SK-N-SH (cell line): Measurements from ENCODE around the gene SLC35D3. TPM values are rescaled to one million over a fixed set of nuclear protein-coding genes. Genes with fewer than 3 reads are reported as not detected.
A peak's percentile ranks its signal among the peaks of the same experiment; 100 is the strongest.
"Not testable (repeated sequence)": the region's sequence is repeated elsewhere in the genome, so short reads cannot be mapped to it uniquely, and the experiment has no call there.

Experiments used
- CTCF ChIA-PET: fragments of 300-600, 350-600 bp; formaldehyde crosslinking; extraction: SDS; loops from one replicate; lab custom pipeline; 2021; lab: Yijun Ruan, JAX
- POLR2A ChIA-PET: fragments of 350-600 bp; sonication (Branson Sonifier 250); formaldehyde crosslinking; extraction: SDS; loops from one replicate; lab custom pipeline; 2020; ENCODE audit warnings: antibody characterized with exemption, inconsistent platforms; lab: Yijun Ruan, JAX
- DNase-seq: peaks from one replicate; pipeline ENCODE4 v3.0.0; 2012
- H2AFZ ChIP-seq: fragments of 200-600 bp; sonication (generic); 2 replicates; pipeline ENCODE4 v1.8.1; 2016; ENCODE audit warnings: antibody characterized with exemption, mild to moderate bottlenecking, low read depth
- H3F3A ChIP-seq: fragments of 200-600 bp; sonication (generic); replicated peaks from 2 replicates; pipeline ENCODE3; 2016; ENCODE audit warnings: antibody characterized with exemption, mild to moderate bottlenecking; ENCODE audit not compliant: insufficient read depth
- H3K27ac ChIP-seq, 2 experiments: fragments of 200-500 bp in 1 of 2; fragments of 200-600 bp in 1 of 2; sonication (Bioruptor generic) in 1 of 2; sonication (generic), shearing (Covaris generic) in 1 of 2; 2 replicates each; pipeline versions ENCODE4 v1.5.1 to v1.6.1; 2014 to 2016; ENCODE audit warnings: low read depth in 2 of 2, inconsistent platforms in 1 of 2, low read length in 1 of 2, mild to moderate bottlenecking in 1 of 2, mixed read lengths in 1 of 2
- H3K27me3 ChIP-seq: fragments of 200-600 bp; sonication (generic), shearing (Covaris generic); 2 replicates; pipeline ENCODE4 v1.6.1; 2016; ENCODE audit warnings: mixed run types; ENCODE audit not compliant: insufficient read depth
- H3K36me3 ChIP-seq, 2 experiments: fragments of 200-500 bp in 1 of 2; fragments of 200-600 bp in 1 of 2; sonication (Bioruptor generic) in 1 of 2; sonication (generic) in 1 of 2; replicated peaks in 1 of 2; 2 replicates each; pipeline versions ENCODE3 to v1.5.1; 2014 to 2016; ENCODE audit warnings: low read length in 1 of 2, mild to moderate bottlenecking in 1 of 2; ENCODE audit not compliant: insufficient read depth in 2 of 2, control insufficient read depth in 1 of 2
- H3K4me1 ChIP-seq, 2 experiments: fragments of 200-500 bp in 1 of 2; fragments of 200-600 bp in 1 of 2; sonication (Bioruptor generic) in 1 of 2; sonication (generic), shearing (Covaris generic) in 1 of 2; 2 replicates each; pipeline versions ENCODE4 v1.5.1 to v1.6.1; 2014 to 2016; ENCODE audit warnings: low read depth in 1 of 2, low read length in 1 of 2, mixed run types in 1 of 2; ENCODE audit not compliant: insufficient read depth in 2 of 2, control insufficient read depth in 1 of 2
- H3K4me2 ChIP-seq: fragments of 200-600 bp; sonication (generic), shearing (Covaris generic); 2 replicates; pipeline ENCODE4 v1.6.1; 2017; ENCODE audit warnings: mixed run types
- H3K4me3 ChIP-seq, 2 experiments: fragments of 200-500 bp in 1 of 2; fragments of 200-600 bp in 1 of 2; sonication (Bioruptor generic) in 1 of 2; sonication (generic), shearing (Covaris generic) in 1 of 2; 2 replicates each; pipeline versions ENCODE4 v1.5.1 to v1.8.1; 2014 to 2016; ENCODE audit warnings: low read depth in 2 of 2, inconsistent platforms in 1 of 2, low read length in 1 of 2, mild to moderate bottlenecking in 1 of 2, mixed read lengths in 1 of 2, moderate library complexity in 1 of 2
- H3K79me2 ChIP-seq: fragments of 200-600 bp; sonication (generic); 2 replicates; pipeline ENCODE4 v1.8.1; 2017; ENCODE audit warnings: mild to moderate bottlenecking; ENCODE audit not compliant: insufficient read depth
- H3K9ac ChIP-seq: fragments of 200-600 bp; sonication (generic); 2 replicates; pipeline ENCODE4 v1.6.1; 2017; ENCODE audit warnings: mixed run types
- H3K9me2 ChIP-seq: fragments of 200-600 bp; sonication (generic); 2 replicates; pipeline ENCODE4 v1.6.1; 2017; ENCODE audit warnings: mixed run types
- H3K9me3 ChIP-seq: fragments of 200-600 bp; sonication (generic); 2 replicates; pipeline ENCODE4 v1.6.1; 2017; ENCODE audit warnings: mixed run types, mild to moderate bottlenecking, moderate library complexity
- H4K20me1 ChIP-seq: fragments of 200-600 bp; sonication (generic); 2 replicates; pipeline ENCODE4 v1.6.1; 2017; ENCODE audit warnings: mild to moderate bottlenecking, mixed run types; ENCODE audit not compliant: insufficient read depth
- FOSL2 ChIP-seq: IDR thresholded peaks from 2 replicates; pipeline ENCODE4 v1.4.0; 2012; ENCODE audit warnings: low read depth, mild to moderate bottlenecking, moderate library complexity, borderline replicate concordance
- FOXJ3 ChIP-seq: sonication (generic); formaldehyde crosslinking; IDR thresholded peaks from 2 replicates; pipeline ENCODE4 v1.5.1; 2020; ENCODE audit warnings: mild to moderate bottlenecking, missing genetic modification reagents
- MXI1 ChIP-seq: IDR thresholded peaks from 2 replicates; pipeline ENCODE4 v1.6.1; 2012; ENCODE audit warnings: mild to moderate bottlenecking, low read depth, low read length, improper control_type of control experiment
- RCOR1 ChIP-seq: fragments of 150-350 bp; IDR thresholded peaks from 2 replicates; pipeline ENCODE4 v1.6.1; 2017; ENCODE audit warnings: antibody characterized with exemption, low read length
- TAF1 ChIP-seq: IDR thresholded peaks from 2 replicates; pipeline ENCODE4 v1.6.1; 2012; ENCODE audit warnings: low read depth, mild to moderate bottlenecking, low read length, moderate library complexity, borderline replicate concordance
- WGBS: methylation state at CpG from one replicate; pipeline ENCODE4 v1.1.6; 2017; ENCODE audit warnings: low lambda C conversion rate; 5-methylcytosine and 5-hydroxymethylcytosine counted together
- polyA plus RNA-seq, 3 experiments: library from polyadenylated mRNA; depleted of rRNA; stranded (reverse); fragments of >200 nt; gene quantifications; 2 replicates each; pipeline ENCODE4 v1.2.3, GENCODE V29; 2012
- TF ChIP-seq, protein P1 (sequence below): fragments of 150-350 bp; IDR thresholded peaks from 2 replicates; pipeline ENCODE4 v1.6.1; 2016; ENCODE audit warnings: mild to moderate bottlenecking, low read depth, low read length

SLC35D3 gene
- polyA plus RNA-seq (2012; rRNA removed): 0.05 and 0.16 TPM in 2 replicates
- 0.19 and 0.34 TPM in 2 replicates for polyA plus RNA-seq (2012; cell fraction: cytosol; rRNA removed)
- 0.09 and 0.11 TPM in 2 replicates for polyA plus RNA-seq (2012; cell fraction: nucleus; rRNA removed)

GRCh38 chr6:136921936-136922684, at the start of gene SLC35D3:
Gene SLC35D3 (plus strand): TSS chr6:136922301. CDS start chr6:136922429, 128 bp downstream.
- Histone ChIP-seq H3K4me3 (peak within 1 kb of the TSS; percentile 58 to 59), H3K27ac (peak within 1 kb of the TSS in 1 of 2 experiments; percentile 92; a peak in 2 of 4 replicates), H3K9me2 (no peaks in the 10 kb centered on the region), H4K20me1 (no peaks in the 10 kb centered on the region), H3K9me3 (no peaks in the 10 kb centered on the region), H3K27me3 (peaks cover 12% of the 10 kb centered on the region; the same call in 1 of the 2 replicates), H3K4me1 (peaks cover 0 to 34% of the 10 kb centered on the region in 2 experiments; a peak in 1 of 4 replicates), H3K79me2 (no peaks in the 10 kb centered on the region), H3K9ac (no peak within 1 kb of the TSS), H3K36me3 (no peaks in the 10 kb centered on the region), H3K4me2 (peak within 1 kb of the TSS; percentile 79), H2AFZ (peak within 1 kb of the TSS; percentile 68), H3F3A (peaks cover 8% of the 10 kb centered on the region)
- CTCF ChIA-PET: interaction anchor here (0.6 to 1.8 kb wide), 29 partner anchors 9 to 324 kb away, joined by 3 to 10 read pairs (median 4); partner anchors contain the start of gene MAP3K5
- TF ChIP-seq MXI1: peak; percentile 7; the same call in 1 of the 2 replicates
- TF ChIP-seq, protein P1, sequence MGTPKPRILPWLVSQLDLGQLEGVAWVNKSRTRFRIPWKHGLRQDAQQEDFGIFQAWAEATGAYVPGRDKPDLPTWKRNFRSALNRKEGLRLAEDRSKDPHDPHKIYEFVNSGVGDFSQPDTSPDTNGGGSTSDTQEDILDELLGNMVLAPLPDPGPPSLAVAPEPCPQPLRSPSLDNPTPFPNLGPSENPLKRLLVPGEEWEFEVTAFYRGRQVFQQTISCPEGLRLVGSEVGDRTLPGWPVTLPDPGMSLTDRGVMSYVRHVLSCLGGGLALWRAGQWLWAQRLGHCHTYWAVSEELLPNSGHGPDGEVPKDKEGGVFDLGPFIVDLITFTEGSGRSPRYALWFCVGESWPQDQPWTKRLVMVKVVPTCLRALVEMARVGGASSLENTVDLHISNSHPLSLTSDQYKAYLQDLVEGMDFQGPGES: no peak
- DNase-seq: peak; percentile 86
- WGBS: no CpG with 5 or more reads among the region's 86 CpGs
- POLR2A ChIA-PET: interaction anchor here (1.0 to 8.7 kb wide), 21 partner anchors 17 to 278 kb away, joined by 3 to 92 read pairs (median 8); partner anchors contain the start of genes IL20RA, MAP3K5 and PEX7

DNA sequence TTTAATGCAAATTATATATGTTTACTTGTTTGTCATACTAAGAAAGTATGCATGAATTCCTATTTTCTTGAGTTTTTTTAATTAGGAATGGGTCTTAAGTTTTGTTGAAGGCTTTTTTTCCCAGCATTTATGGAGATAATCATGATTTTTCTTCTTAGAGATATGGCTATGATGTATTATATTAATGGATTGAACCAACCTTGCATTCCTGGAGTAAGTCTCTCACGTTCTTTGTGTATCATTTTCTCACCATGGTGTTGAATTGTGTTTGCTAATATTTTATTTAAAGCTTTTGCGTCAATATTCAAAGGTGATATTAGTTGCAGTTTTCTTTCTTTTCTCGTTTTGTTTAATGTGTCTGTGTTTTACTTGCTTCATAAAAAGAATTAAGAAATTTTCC, 48.4 kb upstream of the SLC35D3 start:
- Histone ChIP-seq H3K27me3 (no peaks in the 10 kb centered on the region), H3K36me3 (peaks cover 24 to 28% of the 10 kb centered on the region in 2 experiments), H4K20me1 (no peaks in the 10 kb centered on the region), H3F3A (no peaks in the 10 kb centered on the region), H3K79me2 (no peaks in the 10 kb centered on the region), H3K9ac (no peak overlapping the region), H3K4me3 (no peak overlapping the region), H3K4me2 (no peak overlapping the region), H3K27ac (no peak overlapping the region), H3K9me3 (no peaks in the 10 kb centered on the region; the same call in 1 of the 2 replicates), H3K4me1 (no peaks in the 10 kb centered on the region; a peak in 1 of 4 replicates), H2AFZ (no peak overlapping the region), H3K9me2 (no peaks in the 10 kb centered on the region)
- ChIA-PET CTCF (interaction anchor here (1.0 to 1.3 kb wide), 2 partner anchors 17 to 220 kb away, joined by 3 read pairs; no protein-coding TSS in a partner anchor), POLR2A (no interaction called here)
- 91% methylated on average over 3 of the region's 3 CpGs for WGBS
- DNase-seq: no peak
- TF ChIP-seq FOSL2 (no peak), FOXJ3 (CRISPR knock-in tag) (no peak), TAF1 (no peak), RCOR1 (no peak)

DNA sequence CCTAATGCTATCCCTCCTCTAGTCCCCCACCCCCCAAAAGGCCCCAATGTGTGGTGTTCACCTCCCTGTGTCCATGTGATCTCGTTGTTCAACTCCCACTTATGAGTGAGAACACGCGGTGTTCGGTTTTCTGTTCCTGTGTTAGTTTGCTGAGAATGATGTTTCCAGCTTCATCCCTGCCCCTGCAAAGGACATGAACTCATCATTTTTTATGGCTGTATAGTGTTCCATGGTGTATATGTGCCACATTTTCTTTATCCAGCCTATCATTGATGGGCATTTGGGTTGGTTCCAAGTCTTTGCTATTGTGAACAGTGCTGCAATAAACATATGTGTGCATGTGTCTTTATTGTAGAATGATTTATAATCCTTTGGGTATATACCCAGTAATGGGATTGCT, 45.6 kb upstream of the SLC35D3 start:
- CTCF ChIA-PET, H3K4me3 ChIP-seq, H4K20me1 ChIP-seq, H3K9me3 ChIP-seq, H3K4me2 ChIP-seq, H3K9ac ChIP-seq, H3K79me2 ChIP-seq, DNase-seq, H3K27me3 ChIP-seq, H3F3A ChIP-seq, POLR2A ChIA-PET, H3K4me1 ChIP-seq, H3K9me2 ChIP-seq, H3K27ac ChIP-seq, H2AFZ ChIP-seq: not testable (repeated sequence)
- H3K36me3 ChIP-seq: peaks cover 22 to 28% of the 10 kb centered on the region in 2 experiments
- 96% methylated on average over 4 of the region's 4 CpGs for WGBS
